GM18907 (cell line): Measurements from ENCODE around the gene RHD.
"Not testable (repeated sequence)": the region's sequence is repeated elsewhere in the genome, so short reads cannot be mapped to it uniquely, and the experiment has no call there.

Experiments
- ATAC-seq: cut with Tn5 transposase; IDR thresholded peaks from one replicate; pipeline ENCODE4 v1.9.1; 2021; ENCODE audit warnings: mild to moderate bottlenecking, moderate library complexity; ENCODE audit not compliant: unreplicated experiment

The RHD gene

GRCh38 chr1:25302330-25302729 lies 30.0 kb downstream of the RHD start:
- ATAC-seq, result not testable (repeated sequence)

DNA sequence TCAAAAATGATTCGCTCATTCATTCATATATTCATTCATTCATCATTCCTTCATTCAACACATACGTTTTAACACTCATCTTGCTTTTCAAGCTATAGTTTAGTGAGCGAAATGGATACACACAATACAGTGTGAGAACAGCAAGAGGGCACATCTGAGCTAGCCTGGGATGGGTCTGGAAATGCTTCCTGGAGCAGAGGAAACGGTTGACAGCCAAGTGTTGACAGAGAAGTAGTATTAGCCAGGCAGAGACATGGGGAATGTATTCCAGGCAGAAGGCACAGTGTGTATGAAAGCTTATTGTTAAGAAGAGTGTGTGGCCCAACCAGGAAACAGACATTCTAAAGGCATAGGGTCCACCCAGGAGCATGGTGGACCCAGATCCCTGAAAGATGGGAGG lies 32.6 kb downstream of the RHD start:
- ATAC-seq, result not testable (repeated sequence)

GRCh38 chr1:25308168-25308567 lies 35.9 kb downstream of the RHD start:
- ATAC-seq, result not testable (repeated sequence)

DNA sequence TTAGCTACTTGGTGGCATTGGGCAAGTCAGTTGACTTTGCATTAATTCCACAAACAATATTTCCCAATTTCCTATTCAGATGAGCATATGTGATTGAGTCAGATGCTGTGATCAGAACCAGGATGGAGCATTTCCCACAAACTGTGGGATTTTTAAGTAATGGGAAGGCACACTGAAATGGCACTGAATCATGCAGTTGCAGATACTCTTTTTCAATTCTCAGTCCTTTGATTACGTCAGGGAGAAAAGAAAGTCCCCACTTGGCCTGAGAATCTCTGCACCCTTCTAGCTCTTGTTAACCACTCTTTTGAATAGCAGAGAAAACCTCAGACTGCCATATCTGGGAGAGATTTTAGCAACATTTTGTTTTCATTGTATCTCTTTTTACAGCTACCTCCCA lies 36.8 kb downstream of the RHD start:
- not testable (repeated sequence) for ATAC-seq

- ATAC-seq, result not testable (repeated sequence)
These were observed 37.2 kb downstream of the RHD start for GRCh38 chr1:25309486-25309885.

- ATAC-seq, result not testable (repeated sequence)
These were observed 40.6 kb downstream of the RHD start for GRCh38 chr1:25312806-25313470.

DNA sequence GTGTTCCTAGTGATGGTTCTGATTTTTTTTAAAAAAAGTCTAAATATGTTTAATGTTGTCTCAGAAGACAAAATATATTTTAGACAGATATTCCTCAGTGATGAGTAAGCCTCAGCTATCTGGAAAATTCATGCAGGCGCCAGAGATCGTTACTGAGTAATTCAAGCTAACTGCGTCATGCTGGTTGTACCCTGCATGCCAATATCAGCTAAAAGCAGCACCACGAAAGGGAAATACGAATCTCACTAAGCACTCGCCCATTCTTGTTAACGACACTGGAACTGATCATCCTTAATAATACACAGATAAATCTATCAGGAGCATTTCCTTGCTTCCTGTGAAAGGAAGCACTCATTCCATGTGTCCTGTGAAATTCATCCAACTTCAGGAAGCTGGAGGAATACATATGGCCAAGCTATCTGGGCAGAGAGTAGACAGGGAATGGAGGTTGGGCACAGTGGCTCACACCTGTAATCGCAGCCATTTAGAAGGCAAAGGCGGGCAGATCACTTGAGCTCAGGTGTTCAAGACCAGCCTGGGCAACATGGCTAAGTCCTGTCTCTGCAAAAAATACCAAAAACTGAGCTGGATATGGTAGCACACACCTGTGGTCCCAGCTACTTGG lies 48.1 kb downstream of the RHD start:
- ATAC-seq, result not testable (repeated sequence)

GRCh38 chr1:25322127-25322526 lies 49.8 kb downstream of the RHD start:
- not testable (repeated sequence) for ATAC-seq

DNA sequence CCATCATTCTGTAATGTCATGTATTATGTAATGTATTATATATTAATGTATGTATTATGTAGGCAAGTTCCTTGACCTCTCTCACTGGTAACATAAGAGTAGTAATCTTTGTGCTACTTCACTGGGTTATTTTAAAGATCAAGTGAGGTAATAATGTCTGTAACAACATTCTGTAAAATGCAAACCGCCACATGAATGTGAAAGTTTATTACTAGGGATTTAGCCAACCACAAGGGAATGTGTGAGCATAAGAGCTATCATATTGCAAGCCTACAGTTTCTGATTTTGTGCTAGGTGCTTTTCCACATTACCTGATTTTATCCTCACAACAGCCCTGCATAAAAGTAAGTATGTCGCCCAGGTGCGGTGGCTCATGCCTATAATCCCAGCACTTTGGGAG lies 52.1 kb downstream of the RHD start:
- not testable (repeated sequence) for ATAC-seq

DNA sequence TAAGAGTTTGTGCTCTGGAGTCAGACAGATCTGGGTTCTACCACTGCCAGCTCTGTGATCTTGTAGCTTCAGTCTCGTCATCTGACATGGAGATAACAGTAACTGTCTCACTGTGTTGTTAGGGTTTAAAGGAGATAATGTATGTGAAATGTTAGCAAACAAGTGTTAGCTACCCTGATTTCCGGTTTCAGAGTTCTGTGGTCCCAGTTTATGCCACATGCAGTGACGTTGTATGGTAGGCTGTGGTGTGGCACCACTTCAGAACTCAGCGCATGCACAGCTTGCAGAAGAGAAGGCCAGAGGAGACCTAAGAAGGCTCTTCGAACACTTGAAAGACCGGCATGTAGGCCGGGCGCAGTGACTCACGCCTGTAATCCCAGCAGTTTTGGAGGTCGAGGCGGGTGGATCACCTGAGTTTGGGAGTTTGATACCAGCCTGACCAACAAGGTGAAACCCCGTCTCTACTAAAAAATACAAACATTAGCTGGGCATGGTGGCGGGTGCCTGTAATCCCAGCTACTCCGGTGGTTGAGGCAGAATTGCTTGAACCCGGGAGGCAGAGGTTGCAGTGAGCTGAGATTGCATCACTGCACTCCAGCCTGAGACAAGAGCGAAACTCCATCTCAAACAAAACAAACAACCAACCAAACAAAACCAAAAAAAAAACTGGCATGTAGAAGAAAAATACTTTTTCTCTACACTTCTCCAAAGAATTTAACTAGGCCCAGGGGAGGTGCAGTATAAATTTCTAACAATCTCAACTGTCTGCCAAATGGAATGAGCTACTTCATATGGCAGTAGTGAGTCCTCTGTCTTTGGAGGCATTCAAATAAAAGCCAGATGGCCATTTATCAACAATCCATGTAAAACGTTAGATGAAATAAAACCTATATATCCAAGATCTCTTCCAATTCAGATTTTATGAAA lies 55.8 kb downstream of the RHD start:
- ATAC-seq, result not testable (repeated sequence)

DNA sequence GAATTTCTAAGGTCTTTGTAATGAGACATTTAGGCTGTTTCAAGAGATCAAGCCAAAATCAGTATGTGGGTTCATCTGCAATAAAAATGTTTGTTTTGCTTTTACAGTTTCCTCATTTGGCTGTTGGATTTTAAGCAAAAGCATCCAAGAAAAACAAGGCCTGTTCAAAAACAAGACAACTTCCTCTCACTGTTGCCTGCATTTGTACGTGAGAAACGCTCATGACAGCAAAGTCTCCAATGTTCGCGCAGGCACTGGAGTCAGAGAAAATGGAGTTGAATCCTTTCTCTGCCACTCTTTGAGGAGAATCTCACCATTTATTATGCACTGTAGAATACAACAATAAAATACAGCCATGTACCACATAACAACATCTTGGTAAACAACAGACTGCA lies 56.5 kb downstream of the RHD start:
- not testable (repeated sequence) for ATAC-seq

GRCh38 chr1:25329336-25329735 lies 57.0 kb downstream of the RHD start:
- ATAC-seq, result not testable (repeated sequence)

- not testable (repeated sequence) for ATAC-seq
These were observed 57.6 kb downstream of the RHD start for GRCh38 chr1:25329950-25330349.

DNA sequence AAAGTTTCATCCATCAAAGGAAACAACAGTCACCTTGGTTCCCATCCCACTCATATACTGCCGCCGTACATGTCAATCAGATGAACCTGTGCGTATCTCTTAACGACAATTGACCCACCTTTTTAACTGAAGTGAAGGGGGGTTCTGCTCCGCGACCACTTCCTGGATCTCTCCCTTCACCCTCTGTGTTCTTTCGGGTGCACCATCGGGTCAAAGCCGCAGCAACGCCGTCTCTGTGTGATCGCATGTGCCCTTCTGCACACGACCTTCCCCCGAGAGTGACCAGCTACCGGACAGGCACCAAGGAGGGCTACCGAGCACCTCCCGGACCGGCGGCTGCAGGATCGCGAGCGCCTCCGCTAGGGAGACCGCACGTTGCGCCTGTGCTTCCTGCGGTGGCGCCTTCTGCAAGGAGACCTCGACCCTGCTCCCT lies 64.6 kb downstream of the RHD start:
- peak; percentile 27 for ATAC-seq

- ATAC-seq, result peak; percentile 43
These were observed 65.3 kb downstream of the RHD start for GRCh38 chr1:25337483-25338187.

DNA sequence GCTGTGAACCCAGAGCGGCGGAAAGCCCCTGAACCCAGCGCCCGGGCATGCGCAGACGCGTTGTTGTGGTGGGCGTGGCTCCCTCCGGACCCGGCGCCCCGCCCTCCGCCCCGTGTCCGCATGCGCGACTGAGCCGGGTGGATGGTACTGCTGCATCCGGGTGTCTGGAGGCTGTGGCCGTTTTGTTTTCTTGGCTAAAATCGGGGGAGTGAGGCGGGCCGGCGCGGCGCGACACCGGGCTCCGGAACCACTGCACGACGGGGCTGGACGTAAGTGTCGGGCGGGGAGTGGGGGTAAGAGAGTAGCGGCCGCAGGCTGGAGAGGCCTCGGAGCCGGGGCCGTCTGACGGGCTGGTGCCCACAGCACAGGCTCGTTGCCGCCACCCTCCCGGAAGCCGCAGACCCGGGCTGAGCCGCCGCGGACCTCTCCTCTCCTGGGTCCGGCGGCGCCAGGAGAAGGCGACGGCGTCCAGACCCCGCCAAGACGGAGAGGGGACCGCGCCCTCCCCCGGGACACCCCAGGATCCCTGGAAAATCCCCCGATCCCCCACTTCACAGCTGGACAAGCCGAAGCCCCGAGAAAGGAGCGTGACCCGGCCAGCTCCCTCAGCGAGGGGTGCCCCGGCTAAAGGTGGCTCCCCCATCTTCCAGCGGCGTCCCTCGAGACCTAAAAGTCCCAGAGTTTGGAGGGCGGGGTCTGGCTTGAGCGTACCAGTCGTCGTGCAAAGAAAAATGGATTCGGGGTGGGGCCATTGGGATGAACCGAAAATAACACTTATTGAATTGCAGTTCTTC lies 66.1 kb downstream of the RHD start, which contains the start of gene TMEM50A:
TMEM50A (plus strand) TSS at position 147 of the 794 bp plus-strand sequence. CDS start 2,153 bp downstream, outside the sequence.
- ATAC-seq, result peak; percentile 70

GRCh38 chr1:25338986-25339385 lies 66.7 kb downstream of the RHD start:
- ATAC-seq, result no peak

- no peak for ATAC-seq
These were observed 69.4 kb downstream of the RHD start for GRCh38 chr1:25341746-25342145.

GRCh38 chr1:25342846-25343245 lies 70.5 kb downstream of the RHD start:
- ATAC-seq, result no peak

DNA sequence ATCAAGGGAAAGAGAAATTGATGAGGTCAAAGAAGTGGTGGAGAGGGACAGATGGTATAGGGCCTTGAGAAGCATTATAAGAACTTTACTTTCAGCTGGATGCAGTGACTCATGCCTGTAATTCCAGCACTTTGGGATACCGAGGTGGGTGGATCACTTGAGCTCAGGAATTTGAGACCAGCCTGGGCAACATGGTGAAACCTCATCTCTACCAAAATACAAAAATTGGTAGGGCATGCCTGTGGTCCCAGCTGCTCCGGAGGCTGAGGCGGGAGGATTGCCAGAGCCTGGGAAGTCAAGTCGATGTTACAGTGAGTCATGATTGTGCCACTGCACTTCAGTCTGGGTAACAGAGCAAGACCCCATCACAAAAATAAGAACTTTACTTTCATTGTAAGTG lies 71.6 kb downstream of the RHD start:
- ATAC-seq, result no peak
